HepG2 (cell line): Measurements from ENCODE around the gene IL2RA. TPM values are rescaled to one million over a fixed set of nuclear protein-coding genes. Genes with fewer than 3 reads are reported as not detected.

Experiments
- BRCA1 ChIP-seq: sonication (generic); formaldehyde crosslinking; IDR thresholded peaks from 2 replicates; pipeline ENCODE4 v1.4.0; 2020; ENCODE audit warnings: missing genetic modification reagents
- BRD4 ChIP-seq: sonication (generic); formaldehyde crosslinking; IDR thresholded peaks from 2 replicates; pipeline ENCODE4 v1.4.0; 2020; ENCODE audit warnings: missing genetic modification reagents
- FOSL2 ChIP-seq: sonication (generic); formaldehyde crosslinking; IDR thresholded peaks from 2 replicates; pipeline ENCODE4 v1.4.0; 2020; ENCODE audit warnings: missing genetic modification reagents
- GATAD1 ChIP-seq: IDR thresholded peaks from 2 replicates; pipeline ENCODE4 v1.6.1; 2016; ENCODE audit warnings: missing genetic modification reagents, missing compliant biosample characterization
- KLF12 ChIP-seq: sonication (generic); formaldehyde crosslinking; IDR thresholded peaks from 2 replicates; pipeline ENCODE4 v1.4.0; 2020; ENCODE audit warnings: missing genetic modification reagents, borderline replicate concordance
- LCORL ChIP-seq, 2 experiments: fragments of 450-650 bp in 1 of 2; sonication (generic) in 1 of 2; formaldehyde crosslinking in 1 of 2; IDR thresholded peaks; 2 replicates each; pipeline versions ENCODE4 v1.5.0 to v1.6.1; 2017 to 2020; ENCODE audit warnings: antibody characterized with exemption in 1 of 2, missing genetic modification reagents in 1 of 2
- NFYC ChIP-seq: IDR thresholded peaks from 2 replicates; pipeline ENCODE4 v1.6.1; 2016; ENCODE audit warnings: missing genetic modification reagents, missing compliant biosample characterization
- ZBTB43 ChIP-seq: sonication (generic); formaldehyde crosslinking; conservative IDR thresholded peaks from 2 replicates; pipeline ENCODE4 v1.4.0; 2020; ENCODE audit warnings: missing genetic modification reagents
- ZBTB7B ChIP-seq: sonication (generic); formaldehyde crosslinking; IDR thresholded peaks from 2 replicates; pipeline ENCODE4 v1.4.0; 2020; ENCODE audit warnings: missing genetic modification reagents
- ZNF737 ChIP-seq: sonication (generic); formaldehyde crosslinking; IDR thresholded peaks from 2 replicates; pipeline ENCODE4 v1.5.0; 2020; ENCODE audit warnings: missing genetic modification reagents, mild to moderate bottlenecking, borderline replicate concordance
- polyA plus RNA-seq, 8 experiments: library from polyadenylated mRNA; depleted of rRNA in 3 of 8; stranded (reverse) in 7 of 8; unstranded in 1 of 8; fragments of >200 nt; fragmentation: Illumina TruSeq in 4 of 8; extraction: Trizol in 4 of 8; gene quantifications; 2 replicates each; pipeline versions ENCODE4 v1.2.1 to v1.2.3, GENCODE V29; 2011 to 2016; ENCODE audit warnings: low read depth in 4 of 8, missing spikeins in 1 of 8, mixed read lengths in 1 of 8; ENCODE audit not compliant: insufficient read depth in 1 of 8
- total RNA-seq, 5 experiments: library from RNA; depleted of rRNA; stranded (reverse); fragments of >200 nt; fragmentation: Illumina TruSeq; extraction: Trizol; gene quantifications; 2 replicates each; pipeline ENCODE4 v1.2.3, GENCODE V29; 2016; ENCODE audit warnings: low read depth in 1 of 5
- TF ChIP-seq, protein P1 (sequence below): sonication (generic); formaldehyde crosslinking; IDR thresholded peaks from 2 replicates; pipeline ENCODE4 v1.5.1; 2020; ENCODE audit warnings: mild to moderate bottlenecking, missing genetic modification reagents, borderline replicate concordance
- TF ChIP-seq, protein P2 (sequence below), 2 experiments: sonication (generic) in 1 of 2; formaldehyde crosslinking in 1 of 2; IDR thresholded peaks; 2 replicates each; pipeline versions ENCODE4 v1.6.1 to v1.9.0; 2014 to 2022; ENCODE audit warnings: antibody characterized with exemption in 1 of 2, borderline replicate concordance in 1 of 2, inconsistent platforms in 1 of 2, low read depth in 1 of 2, missing genetic modification reagents in 1 of 2

IL2RA gene
- total and polyA plus RNA-seq, 2 of the 13 experiments (the other 11 are each of a cell fraction or from before 2014, with no cell fraction given), result not detected

GRCh38 chr10:6039711-6040110, 22.5 kb downstream of the IL2RA start (continued):
- no peak for TF ChIP-seq ZBTB43
- TF ChIP-seq BRCA1, result no peak
- TF ChIP-seq GATAD1 (CRISPR knock-in tag), result no peak
- TF ChIP-seq, protein P1, sequence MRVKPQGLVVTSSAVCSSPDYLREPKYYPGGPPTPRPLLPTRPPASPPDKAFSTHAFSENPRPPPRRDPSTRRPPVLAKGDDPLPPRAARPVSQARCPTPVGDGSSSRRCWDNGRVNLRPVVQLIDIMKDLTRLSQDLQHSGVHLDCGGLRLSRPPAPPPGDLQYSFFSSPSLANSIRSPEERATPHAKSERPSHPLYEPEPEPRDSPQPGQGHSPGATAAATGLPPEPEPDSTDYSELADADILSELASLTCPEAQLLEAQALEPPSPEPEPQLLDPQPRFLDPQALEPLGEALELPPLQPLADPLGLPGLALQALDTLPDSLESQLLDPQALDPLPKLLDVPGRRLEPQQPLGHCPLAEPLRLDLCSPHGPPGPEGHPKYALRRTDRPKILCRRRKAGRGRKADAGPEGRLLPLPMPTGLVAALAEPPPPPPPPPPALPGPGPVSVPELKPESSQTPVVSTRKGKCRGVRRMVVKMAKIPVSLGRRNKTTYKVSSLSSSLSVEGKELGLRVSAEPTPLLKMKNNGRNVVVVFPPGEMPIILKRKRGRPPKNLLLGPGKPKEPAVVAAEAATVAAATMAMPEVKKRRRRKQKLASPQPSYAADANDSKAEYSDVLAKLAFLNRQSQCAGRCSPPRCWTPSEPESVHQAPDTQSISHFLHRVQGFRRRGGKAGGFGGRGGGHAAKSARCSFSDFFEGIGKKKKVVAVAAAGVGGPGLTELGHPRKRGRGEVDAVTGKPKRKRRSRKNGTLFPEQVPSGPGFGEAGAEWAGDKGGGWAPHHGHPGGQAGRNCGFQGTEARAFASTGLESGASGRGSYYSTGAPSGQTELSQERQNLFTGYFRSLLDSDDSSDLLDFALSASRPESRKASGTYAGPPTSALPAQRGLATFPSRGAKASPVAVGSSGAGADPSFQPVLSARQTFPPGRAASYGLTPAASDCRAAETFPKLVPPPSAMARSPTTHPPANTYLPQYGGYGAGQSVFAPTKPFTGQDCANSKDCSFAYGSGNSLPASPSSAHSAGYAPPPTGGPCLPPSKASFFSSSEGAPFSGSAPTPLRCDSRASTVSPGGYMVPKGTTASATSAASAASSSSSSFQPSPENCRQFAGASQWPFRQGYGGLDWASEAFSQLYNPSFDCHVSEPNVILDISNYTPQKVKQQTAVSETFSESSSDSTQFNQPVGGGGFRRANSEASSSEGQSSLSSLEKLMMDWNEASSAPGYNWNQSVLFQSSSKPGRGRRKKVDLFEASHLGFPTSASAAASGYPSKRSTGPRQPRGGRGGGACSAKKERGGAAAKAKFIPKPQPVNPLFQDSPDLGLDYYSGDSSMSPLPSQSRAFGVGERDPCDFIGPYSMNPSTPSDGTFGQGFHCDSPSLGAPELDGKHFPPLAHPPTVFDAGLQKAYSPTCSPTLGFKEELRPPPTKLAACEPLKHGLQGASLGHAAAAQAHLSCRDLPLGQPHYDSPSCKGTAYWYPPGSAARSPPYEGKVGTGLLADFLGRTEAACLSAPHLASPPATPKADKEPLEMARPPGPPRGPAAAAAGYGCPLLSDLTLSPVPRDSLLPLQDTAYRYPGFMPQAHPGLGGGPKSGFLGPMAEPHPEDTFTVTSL (CRISPR knock-in tag), result no peak
- no peak for TF ChIP-seq FOSL2
- no peak for TF ChIP-seq ZBTB7B
- TF ChIP-seq KLF12 (CRISPR knock-in tag), result no peak
- TF ChIP-seq LCORL (IDR thresholded peaks at IDR 0.05), result no peak
- no peak for TF ChIP-seq LCORL (CRISPR knock-in tag; IDR thresholded peaks at IDR 0.05)
- TF ChIP-seq NFYC (CRISPR knock-in tag), result no peak
- TF ChIP-seq, protein P2, sequence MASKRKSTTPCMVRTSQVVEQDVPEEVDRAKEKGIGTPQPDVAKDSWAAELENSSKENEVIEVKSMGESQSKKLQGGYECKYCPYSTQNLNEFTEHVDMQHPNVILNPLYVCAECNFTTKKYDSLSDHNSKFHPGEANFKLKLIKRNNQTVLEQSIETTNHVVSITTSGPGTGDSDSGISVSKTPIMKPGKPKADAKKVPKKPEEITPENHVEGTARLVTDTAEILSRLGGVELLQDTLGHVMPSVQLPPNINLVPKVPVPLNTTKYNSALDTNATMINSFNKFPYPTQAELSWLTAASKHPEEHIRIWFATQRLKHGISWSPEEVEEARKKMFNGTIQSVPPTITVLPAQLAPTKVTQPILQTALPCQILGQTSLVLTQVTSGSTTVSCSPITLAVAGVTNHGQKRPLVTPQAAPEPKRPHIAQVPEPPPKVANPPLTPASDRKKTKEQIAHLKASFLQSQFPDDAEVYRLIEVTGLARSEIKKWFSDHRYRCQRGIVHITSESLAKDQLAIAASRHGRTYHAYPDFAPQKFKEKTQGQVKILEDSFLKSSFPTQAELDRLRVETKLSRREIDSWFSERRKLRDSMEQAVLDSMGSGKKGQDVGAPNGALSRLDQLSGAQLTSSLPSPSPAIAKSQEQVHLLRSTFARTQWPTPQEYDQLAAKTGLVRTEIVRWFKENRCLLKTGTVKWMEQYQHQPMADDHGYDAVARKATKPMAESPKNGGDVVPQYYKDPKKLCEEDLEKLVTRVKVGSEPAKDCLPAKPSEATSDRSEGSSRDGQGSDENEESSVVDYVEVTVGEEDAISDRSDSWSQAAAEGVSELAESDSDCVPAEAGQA (IDR thresholded peaks at IDR 0.05; ENCODE audit: low read depth), result no peak
- TF ChIP-seq, protein P2 (CRISPR knock-in tag; IDR thresholded peaks at IDR 0.05; ENCODE audit: borderline replicate concordance), result no peak
- no peak for TF ChIP-seq ZNF737 (CRISPR knock-in tag)
- no peak for TF ChIP-seq BRD4 (CRISPR knock-in tag)
